HCT116 (cell line): ENCODE measurements around the gene CCK. TPM values are rescaled to one million over a fixed set of nuclear protein-coding genes. Genes with fewer than 3 reads are reported as not detected.

Experiments
- ATAC-seq: fragments of 200-7000 bp; cut with Tn5 transposase; 2 replicates; pipeline ENCODE4 v1.9.1; 2020; ENCODE audit warnings: mild to moderate bottlenecking, moderate library complexity
- BruUV-seq: library from RNA; stranded (reverse); fragments of 400-500 nt; replicated peaks from 2 replicates; lab custom pipeline; 2021; lab: Mats Ljungman, UMichigan
- CTCF ChIA-PET: fragments of 300-600 bp; sonication (Branson Sonifier 250); formaldehyde crosslinking; loops from one replicate; lab custom pipeline; 2021; ENCODE audit warnings: antibody characterized with exemption; lab: Charles Lee
- POLR2A ChIA-PET: fragments of 300-600, 350-600 bp; sonication (Branson Sonifier 250); formaldehyde crosslinking; loops from one replicate; lab custom pipeline; 2021; ENCODE audit warnings: antibody characterized with exemption; lab: Charles Lee
- RAD21 ChIA-PET, 2 experiments: fragments of 300-600 bp; sonication (Branson Sonifier 250); formaldehyde crosslinking; loops; one replicate each; lab custom pipeline; 2023; ENCODE audit warnings: low total read pairs in 2 of 2; ENCODE audit not compliant: uncharacterized antibody in 2 of 2, unreplicated experiment in 2 of 2, low non-redundant PET in 1 of 2; lab: Charles Lee
- DNase-seq: peaks from one replicate; pipeline ENCODE4 v3.0.0-alpha.2; 2010; ENCODE audit warnings: low read depth, low spot score
- H2AFZ ChIP-seq: fragments of 200-600 bp; shearing (Covaris generic), sonication (generic); 2 replicates; pipeline ENCODE4 v1.6.1; 2017; ENCODE audit warnings: low read depth, mixed run types, mixed read lengths, antibody characterized with exemption, low read length; ENCODE audit not compliant: poor library complexity, severe bottlenecking
- H3K27ac ChIP-seq: 2 replicates; pipeline ENCODE4 v1.5.1; 2012; ENCODE audit warnings: low read depth, low read length
- H3K27me3 ChIP-seq: fragments of 200-600 bp; sonication (generic); 2 replicates; pipeline ENCODE4 v1.6.1; 2016; ENCODE audit warnings: mixed run types, low read length, mixed read lengths; ENCODE audit not compliant: insufficient read depth
- H3K36me3 ChIP-seq, 2 experiments: fragments of 200-500 bp in 1 of 2; fragments of 200-600 bp in 1 of 2; sonication (Bioruptor generic) in 1 of 2; sonication (generic) in 1 of 2; 2 replicates each; pipeline versions ENCODE4 v1.5.1 to v1.6.1; 2014 to 2016; ENCODE audit warnings: low read length in 2 of 2, inconsistent platforms in 1 of 2, mixed read lengths in 1 of 2, mixed run types in 1 of 2; ENCODE audit not compliant: insufficient read depth in 2 of 2, control insufficient read depth in 1 of 2
- H3K4me1 ChIP-seq, 2 experiments: fragments of 200-600 bp in 1 of 2; sonication (generic) in 1 of 2; 2 replicates each; pipeline versions ENCODE4 v1.5.1 to v1.6.1; 2012 to 2017; ENCODE audit warnings: low read length in 2 of 2, inconsistent platforms in 1 of 2, mild to moderate bottlenecking in 1 of 2, mixed read lengths in 1 of 2, mixed run types in 1 of 2, moderate library complexity in 1 of 2; ENCODE audit not compliant: insufficient read depth in 2 of 2, control insufficient read depth in 1 of 2
- H3K4me2 ChIP-seq: fragments of 200-600 bp; sonication (generic); 2 replicates; pipeline ENCODE4 v1.6.1; 2017; ENCODE audit warnings: mixed run types, low read length, mixed read lengths
- H3K4me3 ChIP-seq, 2 experiments: fragments of 200-600 bp in 1 of 2; sonication (generic) in 1 of 2; replicated peaks in 1 of 2; 2 replicates each; pipeline ENCODE4 v1.5.1; 2011 to 2016; ENCODE audit warnings: low read length in 2 of 2, control low read depth in 1 of 2, low read depth in 1 of 2, mild to moderate bottlenecking in 1 of 2, mixed read lengths in 1 of 2, mixed run types in 1 of 2
- H3K79me2 ChIP-seq: fragments of 200-600 bp; sonication (generic); 2 replicates; pipeline ENCODE4 v1.6.1; 2017; ENCODE audit warnings: mild to moderate bottlenecking, mixed run types, low read length, moderate library complexity, mixed read lengths; ENCODE audit not compliant: insufficient read depth
- H3K9ac ChIP-seq: fragments of 200-600 bp; sonication (generic); 2 replicates; pipeline ENCODE4 v1.6.1; 2016; ENCODE audit warnings: low read length, mixed read lengths
- H3K9me2 ChIP-seq: fragments of 200-600 bp; sonication (generic), shearing (Covaris generic); 2 replicates; pipeline ENCODE4 v1.6.1; 2017; ENCODE audit warnings: mixed run types, mild to moderate bottlenecking, moderate library complexity; ENCODE audit not compliant: insufficient read depth
- H3K9me3 ChIP-seq, 2 experiments: fragments of 200-500 bp in 1 of 2; fragments of 200-600 bp in 1 of 2; sonication (Bioruptor generic) in 1 of 2; sonication (generic) in 1 of 2; 2 replicates each; pipeline ENCODE4 v1.6.1; 2014 to 2017; ENCODE audit warnings: low read length in 2 of 2, mixed read lengths in 2 of 2, inconsistent platforms in 1 of 2, low read depth in 1 of 2, mild to moderate bottlenecking in 1 of 2, mixed run types in 1 of 2, moderate library complexity in 1 of 2; ENCODE audit not compliant: control insufficient read depth in 1 of 2, insufficient read depth in 1 of 2
- H4K20me1 ChIP-seq: fragments of 200-600 bp; sonication (generic), shearing (Covaris generic); 2 replicates; pipeline ENCODE4 v1.6.1; 2017; ENCODE audit warnings: mixed run types, mild to moderate bottlenecking, moderate library complexity; ENCODE audit not compliant: insufficient read depth
- ZNF274 ChIP-seq: fragments of 200-500 bp; sonication (Bioruptor generic); IDR thresholded peaks from 2 replicates; pipeline ENCODE4 v1.6.1; 2014; ENCODE audit warnings: mild to moderate bottlenecking, low read depth, low read length, inconsistent platforms
- intact Hi-C: fragments of 100-400 bp; cut with micrococcal nuclease; formaldehyde crosslinking; loops from 2 replicates; pipeline ENCODE4 v1.10.0; 2022
- total RNA-seq: library from RNA; stranded (reverse); gene quantifications from one replicate; pipeline ENCODE4 v1.2.1, GENCODE V29; 2021; ENCODE audit not compliant: unreplicated experiment
- TF ChIP-seq, protein P1 (sequence below), 3 experiments: fragments of 200-600 bp in 1 of 3; sonication (generic) in 1 of 3; IDR thresholded peaks in 2 of 3; conservative IDR thresholded peaks in 1 of 3; 2 replicates each; pipeline ENCODE4 v1.5.1; 2012 to 2017; ENCODE audit warnings: low read depth in 2 of 3, low read length in 2 of 3, antibody characterized with exemption in 1 of 3, borderline replicate concordance in 1 of 3, control low read depth in 1 of 3, mild to moderate bottlenecking in 1 of 3, mixed read lengths in 1 of 3, mixed run types in 1 of 3, moderate library complexity in 1 of 3; ENCODE audit not compliant: insufficient read depth in 1 of 3

The CCK gene
- total RNA-seq, 1 experiment from 2014 or later = 0.32 TPM

DNA sequence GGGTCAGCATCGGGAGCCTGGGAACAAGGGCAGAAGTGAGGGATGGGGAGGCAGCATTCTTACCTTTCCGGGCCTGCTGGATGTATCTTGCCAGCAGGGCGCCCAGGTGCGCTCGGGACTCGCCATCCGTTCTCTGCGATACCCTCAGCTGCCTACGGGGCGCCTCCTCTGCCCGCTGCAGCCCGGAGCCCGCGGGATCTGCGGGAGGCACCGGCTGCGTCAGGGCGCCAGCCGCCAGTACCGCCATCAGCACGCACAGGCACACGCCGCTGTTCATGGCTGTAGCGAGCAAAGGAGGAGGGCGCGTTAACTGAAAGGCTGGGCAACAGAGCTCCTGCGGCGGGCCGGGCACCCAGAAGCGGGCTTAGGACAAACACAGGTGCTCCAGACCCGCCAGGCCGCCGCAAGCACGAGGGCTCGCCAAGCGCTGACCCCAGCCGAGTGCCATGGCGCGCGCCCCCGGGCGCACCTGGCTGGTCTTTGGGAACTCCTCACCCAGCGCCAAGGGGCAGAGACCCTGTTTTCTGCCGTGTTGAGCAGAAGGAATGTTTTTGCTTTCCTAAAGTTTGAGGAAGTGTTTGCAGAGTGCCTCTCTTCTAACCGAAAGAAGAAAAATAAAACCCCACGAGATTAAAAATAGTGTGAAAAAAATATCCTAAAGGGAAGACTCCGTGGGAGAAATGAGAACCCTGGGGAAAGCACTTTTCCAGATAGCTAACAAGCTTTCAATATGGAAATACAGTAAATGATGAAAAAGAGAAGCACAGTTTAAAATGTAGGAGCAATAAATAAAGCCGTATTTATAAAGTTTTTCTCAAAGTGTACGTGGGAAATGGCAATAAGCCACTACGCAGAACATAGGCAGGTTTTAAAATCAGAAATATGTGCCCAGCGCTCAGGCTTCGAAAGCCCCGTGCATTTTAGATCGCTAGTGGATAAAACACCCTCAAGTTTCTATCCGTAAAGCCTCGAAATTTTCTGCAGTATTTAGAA, 2.3 kb downstream of the CCK start:
- CTCF ChIA-PET = interaction anchor here (1.2 kb wide), 1 partner anchor 180 kb away, joined by 3 read pairs; no protein-coding TSS in a partner anchor
- RAD21 ChIA-PET = interaction anchor here in 1 of 2 experiments (1.6 kb wide), 1 partner anchor 16 kb away, joined by 4 read pairs; no protein-coding TSS in a partner anchor
- peak overlapping the region; percentile 18; the same call in 1 of the 2 replicates for H3K27ac ChIP-seq
- no peaks in the 10 kb centered on the region for H3K9me2 ChIP-seq
- DNase-seq (peak; percentile 18), ATAC-seq (peak; percentile 84)
- H3K4me3 ChIP-seq = peak overlapping the region; percentile 36 to 53
- no peaks in the 10 kb centered on the region for H3K36me3 ChIP-seq
- peak overlapping the region; percentile 52 for H2AFZ ChIP-seq
- POLR2A ChIA-PET = interaction anchor here (2.1 kb wide), 1 partner anchor 239 kb away, joined by 8 read pairs; the partner anchor contains the start of gene VIPR1
- no peaks in the 10 kb centered on the region for H3K27me3 ChIP-seq
- peak overlapping the region; percentile 10 for H3K9ac ChIP-seq
- no peaks in the 10 kb centered on the region for H4K20me1 ChIP-seq
- no peaks in the 10 kb centered on the region for H3K9me3 ChIP-seq
- BruUV-seq = no TSS peak
- peak overlapping the region; percentile 76 for H3K4me2 ChIP-seq
- no peak for TF ChIP-seq ZNF274
- TF ChIP-seq, protein P1, sequence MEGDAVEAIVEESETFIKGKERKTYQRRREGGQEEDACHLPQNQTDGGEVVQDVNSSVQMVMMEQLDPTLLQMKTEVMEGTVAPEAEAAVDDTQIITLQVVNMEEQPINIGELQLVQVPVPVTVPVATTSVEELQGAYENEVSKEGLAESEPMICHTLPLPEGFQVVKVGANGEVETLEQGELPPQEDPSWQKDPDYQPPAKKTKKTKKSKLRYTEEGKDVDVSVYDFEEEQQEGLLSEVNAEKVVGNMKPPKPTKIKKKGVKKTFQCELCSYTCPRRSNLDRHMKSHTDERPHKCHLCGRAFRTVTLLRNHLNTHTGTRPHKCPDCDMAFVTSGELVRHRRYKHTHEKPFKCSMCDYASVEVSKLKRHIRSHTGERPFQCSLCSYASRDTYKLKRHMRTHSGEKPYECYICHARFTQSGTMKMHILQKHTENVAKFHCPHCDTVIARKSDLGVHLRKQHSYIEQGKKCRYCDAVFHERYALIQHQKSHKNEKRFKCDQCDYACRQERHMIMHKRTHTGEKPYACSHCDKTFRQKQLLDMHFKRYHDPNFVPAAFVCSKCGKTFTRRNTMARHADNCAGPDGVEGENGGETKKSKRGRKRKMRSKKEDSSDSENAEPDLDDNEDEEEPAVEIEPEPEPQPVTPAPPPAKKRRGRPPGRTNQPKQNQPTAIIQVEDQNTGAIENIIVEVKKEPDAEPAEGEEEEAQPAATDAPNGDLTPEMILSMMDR (IDR thresholded peaks at IDR 0.05 in 2 of 3, conservative IDR thresholded peaks at IDR 0.05 in 1 of 3; ENCODE audit: borderline replicate concordance in 1 of 3, insufficient read depth in 1 of 3, low read depth in 2 of 3, low read length in 2 of 3) = peak in 1 of 3 experiments; percentile 19; a peak in 2 of 6 replicates
- intact Hi-C loops = no loop called here
- H3K4me1 ChIP-seq = peaks cover 6 to 27% of the 10 kb centered on the region in 2 experiments; a peak in 3 of 4 replicates
- H3K79me2 ChIP-seq = no peaks in the 10 kb centered on the region
